Endothelial cell of umbilical vein (primary cell): Measurements from ENCODE around the gene LATS2. TPM values are rescaled to one million over a fixed set of nuclear protein-coding genes. Genes with fewer than 3 reads are reported as not detected.
A peak's percentile ranks its signal among the peaks of the same experiment; 100 is the strongest.

Experiments
- BruUV-seq: library from RNA; stranded (reverse); fragments of 400-500 nt; replicated peaks from 2 replicates; lab custom pipeline; 2021; lab: Mats Ljungman, UMichigan
- CTCF ChIA-PET: fragments of 300-600, 350-600 bp; sonication (Branson Sonifier 250); formaldehyde crosslinking; loops from one replicate; lab custom pipeline; 2021; ENCODE audit warnings: antibody characterized with exemption, inconsistent platforms; lab: Charles Lee
- POLR2A ChIA-PET: fragments of 300-600, 350-600 bp; sonication (Branson Sonifier 250); formaldehyde crosslinking; loops from one replicate; lab custom pipeline; 2021; ENCODE audit warnings: antibody characterized with exemption, inconsistent platforms; lab: Charles Lee
- DNase-seq: peaks from one replicate; pipeline ENCODE4 v3.0.0-alpha.2; 2011; ENCODE audit warnings: low read depth, low spot score
- FAIRE-seq: peaks from 2 replicates; lab custom pipeline; 2011; peaks lifted over from hg19 to GRCh38; lab: Jason Lieb, UNC
- H2AFZ ChIP-seq: 2 replicates; pipeline ENCODE4 v1.6.0; 2012; ENCODE audit warnings: low read depth, low read length, control low read depth, inconsistent platforms
- H3K27ac ChIP-seq: 2 replicates; pipeline ENCODE4 v1.5.1; 2011; ENCODE audit warnings: low read depth, mild to moderate bottlenecking, control low read depth, low read length, moderate library complexity; ENCODE audit not compliant: insufficient read depth
- H3K27me3 ChIP-seq, 2 experiments: 2 replicates each; pipeline versions ENCODE4 v1.6.0 to v1.6.1; 2011; ENCODE audit warnings: low read length in 2 of 2, mixed read lengths in 1 of 2; ENCODE audit not compliant: control insufficient read depth in 2 of 2, insufficient read depth in 2 of 2
- H3K36me3 ChIP-seq, 2 experiments: 2 replicates in 1 of 2; 3 replicates in 1 of 2; pipeline ENCODE4 v1.5.1; 2011; ENCODE audit warnings: low read length in 2 of 2, mild to moderate bottlenecking in 1 of 2, moderate library complexity in 1 of 2; ENCODE audit not compliant: control insufficient read depth in 2 of 2, insufficient read depth in 2 of 2; ENCODE audit errors: extremely low read depth in 1 of 2
- H3K4me1 ChIP-seq: 3 replicates; pipeline ENCODE4 v1.5.1; 2011; ENCODE audit warnings: mild to moderate bottlenecking, low read length; ENCODE audit not compliant: control insufficient read depth, insufficient read depth; ENCODE audit errors: extremely low read depth
- H3K4me2 ChIP-seq: 2 replicates; pipeline ENCODE4 v1.6.1; 2011; ENCODE audit warnings: low read length, control low read depth, mixed read lengths; ENCODE audit not compliant: insufficient read depth
- H3K4me3 ChIP-seq, 3 experiments: fragments of 200-600 bp in 1 of 3; sonication (generic), shearing (Covaris generic) in 1 of 3; replicated peaks in 1 of 3; 2 replicates each; pipeline ENCODE4 v1.5.1; 2011 to 2016; ENCODE audit warnings: control low read depth in 3 of 3, low read length in 3 of 3, mild to moderate bottlenecking in 2 of 3, inconsistent platforms in 1 of 3, low read depth in 1 of 3, moderate library complexity in 1 of 3; ENCODE audit not compliant: insufficient read depth in 1 of 3
- H3K79me2 ChIP-seq: 2 replicates; pipeline ENCODE4 v1.6.0; 2012; ENCODE audit warnings: low read length, inconsistent platforms; ENCODE audit not compliant: control insufficient read depth, insufficient read depth
- H3K9ac ChIP-seq: replicated peaks from 2 replicates; pipeline ENCODE3; 2011; ENCODE audit warnings: low read length, control low read depth; ENCODE audit not compliant: insufficient read depth; ENCODE audit errors: extremely low read depth
- H3K9me1 ChIP-seq: replicated peaks from 3 replicates; pipeline ENCODE4 v1.6.0; 2011; ENCODE audit warnings: mild to moderate bottlenecking, low read length; ENCODE audit not compliant: control insufficient read depth, insufficient read depth; ENCODE audit errors: extremely low read depth
- H3K9me3 ChIP-seq: replicated peaks from 2 replicates; pipeline ENCODE4 v1.5.1; 2012; ENCODE audit warnings: low read length, inconsistent platforms; ENCODE audit not compliant: control insufficient read depth, insufficient read depth
- H4K20me1 ChIP-seq: replicated peaks from 2 replicates; pipeline ENCODE3; 2011; ENCODE audit warnings: mild to moderate bottlenecking, low read length; ENCODE audit not compliant: control insufficient read depth, insufficient read depth; ENCODE audit errors: extremely low read depth
- GATA2 ChIP-seq: IDR thresholded peaks from 2 replicates; pipeline ENCODE4 v1.7.0; 2011; ENCODE audit warnings: low read depth, mild to moderate bottlenecking, moderate library complexity, mixed read lengths, low read length; ENCODE audit not compliant: insufficient read length, insufficient read depth
- JUN ChIP-seq: IDR thresholded peaks from 2 replicates; pipeline ENCODE4 v1.6.1; 2011; ENCODE audit warnings: borderline replicate concordance, low read depth; ENCODE audit not compliant: insufficient read length, insufficient read depth
- POLR2A ChIP-seq: IDR thresholded peaks from 2 replicates; pipeline ENCODE4 v1.6.1; 2012; ENCODE audit warnings: low read depth, mild to moderate bottlenecking, control low read depth, low read length
- POLR2AphosphoS5 ChIP-seq: IDR thresholded peaks from 2 replicates; pipeline ENCODE4 v1.6.1; 2012; ENCODE audit warnings: low read depth, mild to moderate bottlenecking, control low read depth, low read length, moderate library complexity; ENCODE audit not compliant: insufficient read depth
- dilution Hi-C: fragments of 300-500 bp; cut with MboI; formaldehyde crosslinking; loops from one replicate; pipeline ENCODE4 v1.15.0; 2019; ENCODE audit warnings: low sequenced_read_pairs; ENCODE audit not compliant: extremely low pct_ligation_motif_present
- intact Hi-C: fragments of 100-400 bp; cut with micrococcal nuclease; formaldehyde crosslinking; loops from one replicate; pipeline ENCODE4 v1.10.0; 2022
- polyA plus RNA-seq, 4 experiments: library from polyadenylated mRNA; depleted of rRNA in 3 of 4; stranded (reverse) in 3 of 4; unstranded in 1 of 4; fragments of >200 nt; gene quantifications; 2 replicates each; pipeline versions ENCODE4 v1.2.1 to v1.2.3, GENCODE V29; 2011 to 2012; ENCODE audit warnings: missing spikeins in 1 of 4
- total RNA-seq: library from RNA; stranded (reverse); gene quantifications from 2 replicates; pipeline ENCODE4 v1.2.3, GENCODE V29; 2021
- TF ChIP-seq, protein P1 (sequence below): IDR thresholded peaks from 2 replicates; pipeline ENCODE4 v1.6.1; 2011; ENCODE audit not compliant: insufficient read depth, insufficient read length

LATS2 gene
- total and polyA plus RNA-seq, 2 donors (not counting 3 experiments of a cell fraction or from before 2014, with no cell fraction given), result 33.5 to 67.6 TPM

DNA sequence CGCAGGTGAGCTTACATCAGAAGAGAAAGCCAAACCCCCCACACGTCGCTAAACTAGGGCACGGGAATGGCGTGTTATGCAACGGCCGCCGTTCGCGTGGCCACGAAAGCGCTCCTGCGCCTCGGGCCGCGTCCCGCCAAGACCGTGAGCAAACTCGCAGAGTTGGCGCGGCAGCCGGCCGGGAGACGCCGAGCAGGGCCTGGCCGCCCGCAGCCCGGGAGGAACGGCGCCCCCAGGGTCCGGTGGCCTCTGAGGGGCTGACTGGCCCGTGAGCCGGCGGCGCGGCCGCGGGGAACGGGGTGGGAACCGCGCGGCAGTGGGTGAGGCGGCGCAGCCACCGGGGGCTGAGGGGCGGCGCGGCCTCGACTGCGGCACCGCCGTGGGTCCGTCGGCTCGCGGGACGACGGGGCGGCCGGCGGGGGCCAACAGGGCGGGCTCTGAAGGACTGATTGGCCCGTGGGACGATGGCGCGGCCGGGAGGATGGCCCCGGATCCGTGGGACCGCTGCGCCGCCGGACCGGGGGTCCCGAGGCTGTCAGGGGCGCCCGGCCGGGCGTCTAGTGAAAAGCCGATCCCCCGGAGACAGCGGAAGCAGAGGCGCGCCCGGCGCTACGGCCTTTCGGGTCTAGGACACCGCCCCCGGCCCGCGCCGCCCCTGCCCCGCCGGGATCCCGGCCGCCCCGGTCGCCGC lies 903 bp downstream of the LATS2 start:
- Histone ChIP-seq H3K27me3 (no peaks in the 10 kb centered on the region), H3K4me3 (peak overlapping the region; percentile 93 to 99 (median 97)), H3K27ac (peak overlapping the region; percentile 94), H3K4me2 (peak overlapping the region; percentile 99), H4K20me1 (peaks cover 8% of the 10 kb centered on the region), H2AFZ (no peak overlapping the region), H3K36me3 (peaks cover 0 to 2% of the 10 kb centered on the region in 2 experiments), H3K9me3 (no peaks in the 10 kb centered on the region), H3K4me1 (peaks cover 42% of the 10 kb centered on the region), H3K9ac (peak overlapping the region; percentile 100), H3K9me1 (no peaks in the 10 kb centered on the region), H3K79me2 (peaks cover 57% of the 10 kb centered on the region)
- FAIRE-seq (no peak), DNase-seq (peak; percentile 42)
- intact Hi-C loops (loop anchor here (1.0 to 10.0 kb wide), 7 partner anchors 15 to 286 kb away; partner anchors contain the start of gene EEF1AKMT1), dilution Hi-C loops (no loop called here)
- no TSS peak for BruUV-seq
- ChIA-PET POLR2A (interaction anchor here (0.5 to 1.4 kb wide), 2 partner anchors 15 to 90 kb away, joined by 8 to 11 read pairs; no protein-coding TSS in a partner anchor), CTCF (interaction anchor here (0.8 to 4.3 kb wide), 8 partner anchors 16 to 115 kb away, joined by 3 to 22 read pairs (median 4); no protein-coding TSS in a partner anchor)
- TF ChIP-seq, protein P1, sequence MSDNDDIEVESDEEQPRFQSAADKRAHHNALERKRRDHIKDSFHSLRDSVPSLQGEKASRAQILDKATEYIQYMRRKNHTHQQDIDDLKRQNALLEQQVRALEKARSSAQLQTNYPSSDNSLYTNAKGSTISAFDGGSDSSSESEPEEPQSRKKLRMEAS, result no peak
- TF ChIP-seq JUN (no peak), GATA2 (no peak), POLR2A (peak; percentile 41), POLR2AphosphoS5 (peak; percentile 39)
